Hepatocyte (in vitro differentiated cells): ENCODE results near the gene ADAMTS14. TPM values are rescaled to one million over a fixed set of nuclear protein-coding genes. Genes with fewer than 3 reads are reported as not detected.

Experiments used
- DNase-seq: peaks from one replicate; pipeline ENCODE4 v3.0.0-alpha.2; 2016; ENCODE audit warnings: low spot score
- H2AFZ ChIP-seq: fragments of 200-600 bp; sonication (generic); 2 replicates; pipeline ENCODE4 v1.6.0; 2016; ENCODE audit warnings: antibody characterized with exemption, mild to moderate bottlenecking
- H3K27ac ChIP-seq: fragments of 200-600 bp; sonication (generic); 2 replicates; pipeline ENCODE4 v1.5.1; 2016; ENCODE audit warnings: mild to moderate bottlenecking
- H3K27me3 ChIP-seq: fragments of 200-600 bp; sonication (generic); 2 replicates; pipeline ENCODE4 v1.6.1; 2016
- H3K36me3 ChIP-seq: fragments of 200-600 bp; sonication (generic); replicated peaks from 2 replicates; pipeline ENCODE4 v1.5.1; 2016; ENCODE audit warnings: low read depth; ENCODE audit not compliant: insufficient read depth
- H3K4me1 ChIP-seq: fragments of 200-600 bp; sonication (generic); 2 replicates; pipeline ENCODE4 v1.5.1; 2016; ENCODE audit warnings: mild to moderate bottlenecking, moderate library complexity; ENCODE audit not compliant: insufficient read depth
- H3K4me2 ChIP-seq: fragments of 200-600 bp; sonication (generic); 2 replicates; pipeline ENCODE4 v1.6.0; 2016
- H3K4me3 ChIP-seq: fragments of 200-600 bp; sonication (generic); 2 replicates; pipeline ENCODE4 v1.5.1; 2016; ENCODE audit warnings: mild to moderate bottlenecking
- H3K79me2 ChIP-seq: fragments of 200-600 bp; sonication (generic); 2 replicates; pipeline ENCODE4 v1.6.0; 2017; ENCODE audit warnings: mild to moderate bottlenecking
- H3K9me2 ChIP-seq: fragments of 200-600 bp; sonication (generic); replicated peaks from 2 replicates; pipeline ENCODE4 v1.6.0; 2017; ENCODE audit warnings: mild to moderate bottlenecking; ENCODE audit not compliant: insufficient read depth
- H3K9me3 ChIP-seq: fragments of 200-600 bp; sonication (generic); 2 replicates; pipeline ENCODE4 v1.5.1; 2016; ENCODE audit warnings: low read depth, mild to moderate bottlenecking
- H4K20me1 ChIP-seq: fragments of 200-600 bp; sonication (generic); 2 replicates; pipeline ENCODE4 v1.6.0; 2016; ENCODE audit warnings: mild to moderate bottlenecking; ENCODE audit not compliant: insufficient read depth, poor library complexity, severe bottlenecking
- EZH2 ChIP-seq: fragments of 200-600 bp; sonication (generic); IDR thresholded peaks from 2 replicates; pipeline ENCODE4 v1.6.1; 2016; ENCODE audit warnings: antibody characterized with exemption, mild to moderate bottlenecking, borderline replicate concordance
- EZH2phosphoT487 ChIP-seq: fragments of 200-600 bp; sonication (generic); IDR thresholded peaks from one replicate; pipeline ENCODE4 v1.6.1; 2018; ENCODE audit warnings: antibody characterized with exemption, mild to moderate bottlenecking, low read depth, moderate library complexity; ENCODE audit not compliant: unreplicated experiment, severe bottlenecking
- WGBS: methylation state at CpG from one replicate; pipeline ENCODE4 v1.1.6; 2016; ENCODE audit warnings: low lambda C conversion rate; ENCODE audit errors: missing lambda C conversion rate; 5-methylcytosine and 5-hydroxymethylcytosine counted together
- polyA plus RNA-seq: library from polyadenylated mRNA; unstranded; fragments of >200 nt; fragmentation: Nextera tagmentation; extraction: Ambion mirVana; gene quantifications from 2 replicates; pipeline ENCODE4 v1.2.1, GENCODE V29; 2016
- total RNA-seq: library from RNA; depleted of rRNA; stranded (reverse); fragments of >200 nt; gene quantifications from 2 replicates; pipeline ENCODE4 v1.2.3, GENCODE V29; 2014
- TF ChIP-seq, protein P1 (sequence below): fragments of 200-600 bp; sonication (generic); IDR thresholded peaks from 2 replicates; pipeline ENCODE4 v1.5.1; 2016; ENCODE audit warnings: antibody characterized with exemption, mild to moderate bottlenecking; ENCODE audit not compliant: poor library complexity

ADAMTS14 gene
- total and polyA plus RNA-seq, 2 experiments from 2014 or later: 0.87 to 2.1 TPM

DNA sequence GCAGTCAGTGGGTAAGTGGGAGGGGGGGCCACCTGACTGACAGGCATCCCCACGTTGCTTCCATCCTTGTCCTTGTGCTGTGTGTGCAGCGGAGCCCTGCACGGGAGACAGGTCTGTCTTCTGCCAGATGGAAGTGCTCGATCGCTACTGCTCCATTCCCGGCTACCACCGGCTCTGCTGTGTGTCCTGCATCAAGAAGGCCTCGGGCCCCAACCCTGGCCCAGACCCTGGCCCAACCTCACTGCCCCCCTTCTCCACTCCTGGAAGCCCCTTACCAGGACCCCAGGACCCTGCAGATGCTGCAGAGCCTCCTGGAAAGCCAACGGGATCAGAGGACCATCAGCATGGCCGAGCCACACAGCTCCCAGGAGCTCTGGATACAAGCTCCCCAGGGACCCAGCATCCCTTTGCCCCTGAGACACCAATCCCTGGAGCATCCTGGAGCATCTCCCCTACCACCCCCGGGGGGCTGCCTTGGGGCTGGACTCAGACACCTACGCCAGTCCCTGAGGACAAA is 88.0 kb downstream of the ADAMTS14 start:
- H2AFZ ChIP-seq: no peak overlapping the region
- no peak for DNase-seq
- H3K4me1 ChIP-seq: no peaks in the 10 kb centered on the region
- H3K36me3 ChIP-seq: no peaks in the 10 kb centered on the region
- H3K9me2 ChIP-seq: no peaks in the 10 kb centered on the region
- no peaks in the 10 kb centered on the region for H4K20me1 ChIP-seq
- H3K27ac ChIP-seq: no peak overlapping the region
- no peaks in the 10 kb centered on the region for H3K9me3 ChIP-seq
- H3K4me2 ChIP-seq: no peak overlapping the region
- no peaks in the 10 kb centered on the region for H3K27me3 ChIP-seq
- WGBS: 85% methylated on average over 8 of the region's 12 CpGs
- no peaks in the 10 kb centered on the region for H3K79me2 ChIP-seq
- H3K4me3 ChIP-seq: no peak overlapping the region
- TF ChIP-seq EZH2: no peak
- no peak for TF ChIP-seq EZH2phosphoT487
- TF ChIP-seq, protein P1, sequence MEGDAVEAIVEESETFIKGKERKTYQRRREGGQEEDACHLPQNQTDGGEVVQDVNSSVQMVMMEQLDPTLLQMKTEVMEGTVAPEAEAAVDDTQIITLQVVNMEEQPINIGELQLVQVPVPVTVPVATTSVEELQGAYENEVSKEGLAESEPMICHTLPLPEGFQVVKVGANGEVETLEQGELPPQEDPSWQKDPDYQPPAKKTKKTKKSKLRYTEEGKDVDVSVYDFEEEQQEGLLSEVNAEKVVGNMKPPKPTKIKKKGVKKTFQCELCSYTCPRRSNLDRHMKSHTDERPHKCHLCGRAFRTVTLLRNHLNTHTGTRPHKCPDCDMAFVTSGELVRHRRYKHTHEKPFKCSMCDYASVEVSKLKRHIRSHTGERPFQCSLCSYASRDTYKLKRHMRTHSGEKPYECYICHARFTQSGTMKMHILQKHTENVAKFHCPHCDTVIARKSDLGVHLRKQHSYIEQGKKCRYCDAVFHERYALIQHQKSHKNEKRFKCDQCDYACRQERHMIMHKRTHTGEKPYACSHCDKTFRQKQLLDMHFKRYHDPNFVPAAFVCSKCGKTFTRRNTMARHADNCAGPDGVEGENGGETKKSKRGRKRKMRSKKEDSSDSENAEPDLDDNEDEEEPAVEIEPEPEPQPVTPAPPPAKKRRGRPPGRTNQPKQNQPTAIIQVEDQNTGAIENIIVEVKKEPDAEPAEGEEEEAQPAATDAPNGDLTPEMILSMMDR: no peak

DNA sequence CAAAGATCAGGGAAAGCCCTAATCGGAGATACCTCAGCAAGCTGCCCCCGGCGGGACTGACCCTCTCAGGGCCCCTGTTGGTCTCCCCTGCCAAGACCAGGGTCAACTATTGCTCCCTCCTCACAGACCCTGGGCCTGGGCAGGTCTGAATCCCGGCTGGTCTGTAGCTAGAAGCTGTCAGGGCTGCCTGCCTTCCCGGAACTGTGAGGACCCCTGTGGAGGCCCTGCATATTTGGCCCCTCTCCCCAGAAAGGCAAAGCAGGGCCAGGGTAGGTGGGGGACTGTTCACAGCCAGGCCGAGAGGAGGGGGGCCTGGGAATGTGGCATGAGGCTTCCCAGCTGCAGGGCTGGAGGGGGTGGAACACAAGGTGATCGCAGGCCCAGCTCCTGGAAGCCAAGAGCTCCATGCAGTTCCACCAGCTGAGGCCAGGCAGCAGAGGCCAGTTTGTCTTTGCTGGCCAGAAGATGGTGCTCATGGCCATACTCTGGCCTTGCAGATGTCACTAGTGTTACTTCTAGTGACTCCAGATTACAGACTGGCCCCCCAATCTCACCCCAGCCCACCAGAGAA is 88.8 kb downstream of the ADAMTS14 start:
- no peak overlapping the region for H3K4me2 ChIP-seq
- TF ChIP-seq, protein P1: peak; percentile 47
- no peak for TF ChIP-seq EZH2phosphoT487
- no peaks in the 10 kb centered on the region for H4K20me1 ChIP-seq
- no peaks in the 10 kb centered on the region for H3K27me3 ChIP-seq
- H3K79me2 ChIP-seq: no peaks in the 10 kb centered on the region
- H3K36me3 ChIP-seq: no peaks in the 10 kb centered on the region
- no peaks in the 10 kb centered on the region for H3K9me2 ChIP-seq
- no peaks in the 10 kb centered on the region for H3K9me3 ChIP-seq
- H3K4me1 ChIP-seq: no peaks in the 10 kb centered on the region
- no peak overlapping the region for H2AFZ ChIP-seq
- 55% methylated on average over 7 of the region's 7 CpGs for WGBS
- H3K4me3 ChIP-seq: no peak overlapping the region
- H3K27ac ChIP-seq: no peak overlapping the region
- peak; percentile 52 for DNase-seq

DNA sequence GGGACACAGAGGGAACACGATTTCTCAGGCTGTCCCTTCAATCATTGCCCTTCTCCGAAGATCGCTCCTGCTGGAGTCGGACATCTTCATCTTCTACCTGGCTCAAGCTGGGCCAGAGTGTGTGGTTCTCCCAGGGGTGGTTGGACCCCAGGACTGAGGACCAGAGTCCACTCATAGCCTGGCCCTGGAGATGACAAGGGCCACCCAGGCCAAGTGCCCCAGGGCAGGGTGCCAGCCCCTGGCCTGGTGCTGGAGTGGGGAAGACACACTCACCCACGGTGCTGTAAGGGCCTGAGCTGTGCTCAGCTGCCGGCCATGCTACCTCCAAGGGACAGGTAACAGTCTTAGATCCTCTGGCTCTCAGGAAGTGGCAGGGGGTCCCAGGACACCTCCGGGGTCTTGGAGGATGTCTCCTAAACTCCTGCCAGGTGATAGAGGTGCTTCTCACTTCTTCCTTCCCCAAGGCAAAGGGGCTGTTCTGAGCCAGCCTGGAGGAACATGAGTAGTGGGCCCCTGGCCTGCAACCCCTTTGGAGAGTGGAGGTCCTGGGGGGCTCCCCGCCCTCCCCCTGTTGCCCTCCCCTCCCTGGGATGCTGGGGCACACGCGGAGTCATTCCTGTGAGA is 89.5 kb downstream of the ADAMTS14 start:
- Histone ChIP-seq H3K4me3 (no peak overlapping the region), H3K9me2 (no peaks in the 10 kb centered on the region), H2AFZ (no peak overlapping the region), H3K27me3 (no peaks in the 10 kb centered on the region), H3K36me3 (no peaks in the 10 kb centered on the region), H3K4me2 (no peak overlapping the region), H3K27ac (no peak overlapping the region), H3K4me1 (no peaks in the 10 kb centered on the region), H3K79me2 (no peaks in the 10 kb centered on the region), H4K20me1 (no peaks in the 10 kb centered on the region), H3K9me3 (no peaks in the 10 kb centered on the region)
- 83% methylated on average over 10 of the region's 10 CpGs for WGBS
- TF ChIP-seq, protein P1: no peak
- no peak for TF ChIP-seq EZH2
- no peak for TF ChIP-seq EZH2phosphoT487
- no peak for DNase-seq
